Caco-2 (cell line): ENCODE data around the gene IPO9. TPM values are rescaled to one million over a fixed set of nuclear protein-coding genes. Genes with fewer than 3 reads are reported as not detected.

ENCODE experiments used
- BruUV-seq: library from RNA; stranded (reverse); fragments of 400-500 nt; replicated peaks from 2 replicates; lab custom pipeline; 2021; lab: Mats Ljungman, UMichigan
- CTCF ChIA-PET: fragments of 300-600 bp; sonication (Branson Sonifier 250); formaldehyde crosslinking; loops from one replicate; lab custom pipeline; 2022; ENCODE audit warnings: antibody characterized with exemption; lab: Charles Lee
- POLR2A ChIA-PET: fragments of 300-600 bp; sonication (Branson Sonifier 250); formaldehyde crosslinking; loops from one replicate; lab custom pipeline; 2022; ENCODE audit warnings: antibody characterized with exemption; lab: Charles Lee
- DNase-seq, 2 experiments: peaks; one replicate each; pipeline versions ENCODE4 v3.0.0 to v3.0.0-alpha.2; 2020 to 2022
- H3K27me3 ChIP-seq: replicated peaks from 2 replicates; pipeline ENCODE4 v1.6.0; 2011; ENCODE audit warnings: low read length; ENCODE audit not compliant: control insufficient read depth, insufficient read depth
- H3K36me3 ChIP-seq: 2 replicates; pipeline ENCODE4 v1.5.1; 2011; ENCODE audit warnings: low read length; ENCODE audit not compliant: control insufficient read depth, insufficient read depth
- H3K4me1 ChIP-seq: fragments of 250-450 bp; sonication (Bioruptor Pico); 2 replicates; pipeline ENCODE4 v1.5.1; 2020; ENCODE audit warnings: mild to moderate bottlenecking
- H3K4me3 ChIP-seq: 2 replicates; pipeline ENCODE4 v1.5.1; 2011; ENCODE audit warnings: low read depth, mild to moderate bottlenecking, control low read depth, low read length
- H3K9me3 ChIP-seq: fragments of 250-450 bp; sonication (Bioruptor Pico); 2 replicates; pipeline ENCODE4 v1.5.1; 2020; ENCODE audit warnings: mild to moderate bottlenecking, moderate library complexity
- H3K27ac Mint-ChIP-seq: one replicate; pipeline ENCODE4 v1.8.0; 2022; ENCODE audit warnings: mixed read lengths; ENCODE audit not compliant: unreplicated experiment
- H3K27me3 Mint-ChIP-seq: one replicate; pipeline ENCODE4 v1.8.0; 2022; ENCODE audit warnings: mixed read lengths; ENCODE audit not compliant: insufficient read depth, unreplicated experiment
- H3K36me3 Mint-ChIP-seq: one replicate; pipeline ENCODE4 v1.8.0; 2022; ENCODE audit warnings: mild to moderate bottlenecking, mixed read lengths; ENCODE audit not compliant: insufficient read depth, unreplicated experiment
- H3K4me1 Mint-ChIP-seq: one replicate; pipeline ENCODE4 v1.8.0; 2022; ENCODE audit warnings: low read depth, mixed read lengths; ENCODE audit not compliant: unreplicated experiment
- H3K4me3 Mint-ChIP-seq: one replicate; pipeline ENCODE4 v1.8.0; 2022; ENCODE audit warnings: mild to moderate bottlenecking, moderate library complexity, mixed read lengths; ENCODE audit not compliant: unreplicated experiment
- H3K9me3 Mint-ChIP-seq: one replicate; pipeline ENCODE4 v1.8.0; 2022; ENCODE audit warnings: mixed read lengths; ENCODE audit not compliant: unreplicated experiment
- intact Hi-C: fragments of 100-400 bp; cut with micrococcal nuclease; formaldehyde crosslinking; loops from one replicate; pipeline ENCODE4 v1.10.0; 2022; ENCODE audit not compliant: unreplicated experiment
- total RNA-seq: library from RNA; stranded (reverse); gene quantifications from 2 replicates; pipeline ENCODE4 v1.2.3, GENCODE V29; 2022
- TF ChIP-seq, protein P1 (sequence below), 2 experiments: fragments of 200-600 bp in 1 of 2; IDR thresholded peaks; 1 replicate in 1 of 2; 2 replicates in 1 of 2; pipeline versions ENCODE4 v1.5.1 to v1.8.0; 2011 to 2022; ENCODE audit warnings: antibody characterized with exemption in 1 of 2, control low read depth in 1 of 2, inconsistent platforms in 1 of 2, low read depth in 1 of 2, low read length in 1 of 2, mild to moderate bottlenecking in 1 of 2, moderate library complexity in 1 of 2; ENCODE audit not compliant: insufficient read depth in 1 of 2, severe bottlenecking in 1 of 2, unreplicated experiment in 1 of 2

IPO9 gene
- total RNA-seq, 1 experiment from 2014 or later: 107 TPM

DNA sequence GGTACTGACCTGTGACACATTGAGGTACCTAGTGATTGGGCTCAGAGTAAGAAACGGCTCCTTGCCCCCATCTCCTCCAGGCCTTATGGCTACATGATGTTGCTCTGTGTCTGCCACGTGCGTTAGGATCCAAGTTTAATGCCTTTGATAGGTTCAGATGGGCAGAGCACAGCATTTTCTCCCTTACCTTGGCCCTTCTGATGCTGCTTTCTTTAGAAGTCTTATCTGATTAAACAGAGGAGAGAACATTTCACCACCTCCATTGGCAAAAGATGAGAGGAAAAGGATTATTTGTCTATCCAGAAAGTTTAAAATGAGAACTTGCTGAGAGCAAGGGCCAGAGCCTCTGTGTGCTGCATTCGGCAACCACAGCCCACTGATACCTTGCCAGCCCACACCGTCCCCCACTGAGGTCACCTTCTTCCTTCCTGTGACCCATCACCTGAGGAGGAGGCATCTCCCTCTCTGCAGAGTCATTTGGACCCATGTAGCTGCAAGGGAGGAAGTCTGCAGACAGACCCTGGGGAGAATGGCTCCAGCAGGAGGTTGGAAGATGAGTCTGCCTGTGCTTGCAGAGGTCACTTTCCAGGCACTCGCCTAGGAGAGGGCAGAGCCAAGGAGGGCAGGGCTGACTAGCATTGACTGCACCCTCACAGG is 76.4 kb downstream of the IPO9 start:
- Mint-ChIP-seq H3K27ac (no peak overlapping the region), H3K9me3 (peaks cover 4% of the 10 kb centered on the region), H3K4me1 (no peaks in the 10 kb centered on the region), H3K36me3 (no peaks in the 10 kb centered on the region), H3K4me3 (no peak overlapping the region), H3K27me3 (peaks cover 2% of the 10 kb centered on the region)
- Histone ChIP-seq H3K27me3 (no peaks in the 10 kb centered on the region; the same call in 1 of the 2 replicates), H3K4me1 (no peaks in the 10 kb centered on the region), H3K4me3 (no peak overlapping the region), H3K36me3 (no peaks in the 10 kb centered on the region), H3K9me3 (no peaks in the 10 kb centered on the region)
- intact Hi-C loops: no loop called here
- BruUV-seq: no TSS peak
- TF ChIP-seq, protein P1, sequence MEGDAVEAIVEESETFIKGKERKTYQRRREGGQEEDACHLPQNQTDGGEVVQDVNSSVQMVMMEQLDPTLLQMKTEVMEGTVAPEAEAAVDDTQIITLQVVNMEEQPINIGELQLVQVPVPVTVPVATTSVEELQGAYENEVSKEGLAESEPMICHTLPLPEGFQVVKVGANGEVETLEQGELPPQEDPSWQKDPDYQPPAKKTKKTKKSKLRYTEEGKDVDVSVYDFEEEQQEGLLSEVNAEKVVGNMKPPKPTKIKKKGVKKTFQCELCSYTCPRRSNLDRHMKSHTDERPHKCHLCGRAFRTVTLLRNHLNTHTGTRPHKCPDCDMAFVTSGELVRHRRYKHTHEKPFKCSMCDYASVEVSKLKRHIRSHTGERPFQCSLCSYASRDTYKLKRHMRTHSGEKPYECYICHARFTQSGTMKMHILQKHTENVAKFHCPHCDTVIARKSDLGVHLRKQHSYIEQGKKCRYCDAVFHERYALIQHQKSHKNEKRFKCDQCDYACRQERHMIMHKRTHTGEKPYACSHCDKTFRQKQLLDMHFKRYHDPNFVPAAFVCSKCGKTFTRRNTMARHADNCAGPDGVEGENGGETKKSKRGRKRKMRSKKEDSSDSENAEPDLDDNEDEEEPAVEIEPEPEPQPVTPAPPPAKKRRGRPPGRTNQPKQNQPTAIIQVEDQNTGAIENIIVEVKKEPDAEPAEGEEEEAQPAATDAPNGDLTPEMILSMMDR (IDR thresholded peaks at IDR 0.05; ENCODE audit: insufficient read depth in 1 of 2, low read depth in 1 of 2, low read length in 1 of 2, severe bottlenecking in 1 of 2, unreplicated experiment in 1 of 2): no peak
- POLR2A ChIA-PET: no interaction called here
- no peak for DNase-seq
- CTCF ChIA-PET: no interaction called here

DNA sequence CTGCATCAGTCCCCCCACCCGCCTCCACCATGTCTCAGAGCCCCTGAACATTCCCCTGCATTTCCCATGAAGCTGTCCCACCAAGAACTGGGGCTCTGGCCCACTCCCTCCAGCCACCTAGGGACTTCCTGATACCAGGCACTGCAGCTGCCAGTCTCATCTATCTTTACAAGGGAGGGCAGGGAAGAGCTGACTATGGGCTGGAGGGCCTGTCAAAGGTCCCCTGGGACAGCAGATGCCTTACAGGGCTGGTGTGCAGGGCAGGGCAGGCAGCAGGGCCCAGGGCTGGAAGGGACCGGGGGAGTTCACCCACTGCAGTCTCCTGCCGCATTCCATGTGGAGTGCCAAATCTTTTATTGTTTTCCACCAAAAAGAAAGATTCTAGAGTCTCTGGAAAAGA is 77.4 kb downstream of the IPO9 start:
- POLR2A ChIA-PET: no interaction called here
- H3K27me3 Mint-ChIP-seq: no peaks in the 10 kb centered on the region

DNA sequence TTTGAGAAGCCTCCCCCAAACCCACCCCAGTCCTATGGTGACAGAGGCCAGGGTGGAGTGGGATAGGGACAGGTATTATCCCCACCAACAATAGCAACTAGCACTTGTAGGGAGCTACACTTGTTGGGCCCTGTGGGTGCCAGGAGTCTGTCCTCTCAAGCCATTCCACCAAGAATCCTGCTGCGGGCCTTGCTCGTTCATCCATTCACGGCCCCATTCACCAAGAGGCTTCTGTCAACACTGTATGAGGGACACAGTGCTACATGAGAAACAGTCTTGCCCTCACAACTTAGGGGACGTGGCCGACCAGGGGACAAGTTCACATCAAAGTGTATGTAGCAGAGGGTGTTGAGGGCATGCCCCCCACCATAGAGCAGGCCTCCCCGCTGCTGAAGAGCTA is 78.7 kb downstream of the IPO9 start:
- intact Hi-C loops: no loop called here

More for the DNA sequence above, 77.4 kb downstream of the IPO9 start:
- no peak overlapping the region for H3K4me3 Mint-ChIP-seq
- Histone ChIP-seq H3K4me1 (no peaks in the 10 kb centered on the region), H3K36me3 (no peaks in the 10 kb centered on the region), H3K27me3 (no peaks in the 10 kb centered on the region), H3K9me3 (no peaks in the 10 kb centered on the region), H3K4me3 (no peak overlapping the region)
- TF ChIP-seq, protein P1 (IDR thresholded peaks at IDR 0.05; ENCODE audit: insufficient read depth in 1 of 2, low read depth in 1 of 2, low read length in 1 of 2, severe bottlenecking in 1 of 2, unreplicated experiment in 1 of 2): no peak
- no peak overlapping the region for H3K27ac Mint-ChIP-seq
- no peak for DNase-seq
- H3K36me3 Mint-ChIP-seq: no peaks in the 10 kb centered on the region
- intact Hi-C loops: no loop called here
- CTCF ChIA-PET: no interaction called here
- no peaks in the 10 kb centered on the region for H3K4me1 Mint-ChIP-seq
- no peaks in the 10 kb centered on the region for H3K9me3 Mint-ChIP-seq
- BruUV-seq: no TSS peak

More for the DNA sequence above, 78.7 kb downstream of the IPO9 start:
- POLR2A ChIA-PET: interaction anchor here (1.0 kb wide), 1 partner anchor 19 kb away, joined by 3 read pairs; the partner anchor contains the start of gene SHISA4
- Mint-ChIP-seq H3K27me3 (no peaks in the 10 kb centered on the region), H3K27ac (no peak overlapping the region), H3K36me3 (no peaks in the 10 kb centered on the region), H3K4me1 (no peaks in the 10 kb centered on the region), H3K4me3 (no peak overlapping the region), H3K9me3 (no peaks in the 10 kb centered on the region)
- DNase-seq: no peak
- Histone ChIP-seq H3K4me3 (no peak overlapping the region), H3K27me3 (no peaks in the 10 kb centered on the region), H3K4me1 (no peaks in the 10 kb centered on the region), H3K9me3 (no peaks in the 10 kb centered on the region), H3K36me3 (no peaks in the 10 kb centered on the region)
- TF ChIP-seq, protein P1 (IDR thresholded peaks at IDR 0.05; ENCODE audit: insufficient read depth in 1 of 2, low read depth in 1 of 2, low read length in 1 of 2, severe bottlenecking in 1 of 2, unreplicated experiment in 1 of 2): no peak
- no TSS peak for BruUV-seq
- CTCF ChIA-PET: no interaction called here
